Loucy (cell line): ENCODE measurements around the gene TWNK.

Experiments used
- EZH2phosphoT487 ChIP-seq: fragments of 200-600 bp; IDR thresholded peaks from 2 replicates; pipeline ENCODE4 v1.6.1; 2018; ENCODE audit warnings: antibody characterized with exemption, mild to moderate bottlenecking, moderate library complexity, borderline replicate concordance
- TF ChIP-seq, protein P1 (sequence below): fragments of 200-600 bp; sonication (generic); conservative IDR thresholded peaks from 2 replicates; pipeline ENCODE4 v1.5.1; 2014; ENCODE audit warnings: mild to moderate bottlenecking, antibody characterized with exemption, low read length

DNA sequence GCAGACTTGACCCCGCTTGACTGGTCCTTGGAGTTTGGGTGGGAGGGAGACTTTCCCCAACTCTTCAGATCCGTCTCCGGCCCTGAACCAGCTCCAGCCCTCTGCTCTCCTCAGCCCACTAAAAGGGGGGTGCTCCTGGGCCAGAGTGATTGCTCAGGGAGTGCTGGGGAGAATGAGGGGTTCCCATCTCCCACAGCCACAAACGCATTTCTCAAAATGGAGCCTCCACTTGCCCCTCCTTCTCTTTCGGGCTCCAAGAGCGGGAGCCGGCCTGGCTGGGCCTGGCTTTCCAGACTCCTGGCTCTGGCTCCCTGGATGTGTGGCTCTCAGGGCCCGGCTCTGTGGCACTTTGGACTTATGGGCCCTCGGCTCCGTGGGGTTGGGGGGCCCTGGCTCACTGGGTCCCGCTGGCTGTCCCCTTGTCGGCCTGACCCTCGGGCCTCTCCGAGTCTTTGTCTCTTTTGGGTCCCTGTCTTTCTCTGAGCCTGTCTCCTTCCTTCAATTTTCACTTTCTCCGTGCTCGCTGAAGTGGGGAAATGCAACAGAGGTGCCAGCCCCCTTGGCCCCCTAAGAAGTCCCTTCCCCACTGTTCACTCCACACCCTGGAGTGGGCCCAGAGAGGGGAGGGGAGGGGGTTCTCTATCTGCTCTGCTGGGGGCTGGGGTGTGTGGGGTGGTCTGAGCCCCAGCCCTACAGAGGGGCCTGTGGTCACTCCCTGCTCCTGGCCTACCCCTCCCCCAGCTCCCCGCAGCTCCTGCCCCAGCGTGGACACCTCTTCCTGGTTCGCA, 13.0 kb downstream of the TWNK start:
- TF ChIP-seq, protein P1, sequence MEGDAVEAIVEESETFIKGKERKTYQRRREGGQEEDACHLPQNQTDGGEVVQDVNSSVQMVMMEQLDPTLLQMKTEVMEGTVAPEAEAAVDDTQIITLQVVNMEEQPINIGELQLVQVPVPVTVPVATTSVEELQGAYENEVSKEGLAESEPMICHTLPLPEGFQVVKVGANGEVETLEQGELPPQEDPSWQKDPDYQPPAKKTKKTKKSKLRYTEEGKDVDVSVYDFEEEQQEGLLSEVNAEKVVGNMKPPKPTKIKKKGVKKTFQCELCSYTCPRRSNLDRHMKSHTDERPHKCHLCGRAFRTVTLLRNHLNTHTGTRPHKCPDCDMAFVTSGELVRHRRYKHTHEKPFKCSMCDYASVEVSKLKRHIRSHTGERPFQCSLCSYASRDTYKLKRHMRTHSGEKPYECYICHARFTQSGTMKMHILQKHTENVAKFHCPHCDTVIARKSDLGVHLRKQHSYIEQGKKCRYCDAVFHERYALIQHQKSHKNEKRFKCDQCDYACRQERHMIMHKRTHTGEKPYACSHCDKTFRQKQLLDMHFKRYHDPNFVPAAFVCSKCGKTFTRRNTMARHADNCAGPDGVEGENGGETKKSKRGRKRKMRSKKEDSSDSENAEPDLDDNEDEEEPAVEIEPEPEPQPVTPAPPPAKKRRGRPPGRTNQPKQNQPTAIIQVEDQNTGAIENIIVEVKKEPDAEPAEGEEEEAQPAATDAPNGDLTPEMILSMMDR, result no peak
- no peak for TF ChIP-seq EZH2phosphoT487
